OCI-LY1 (cell line): ENCODE results near the gene CD276.

ENCODE experiments used
- CTCF ChIP-seq: fragments of 200-600 bp; sonication (generic), shearing (Covaris generic); IDR thresholded peaks from 2 replicates; pipeline ENCODE4 v1.5.1; 2017; ENCODE audit warnings: mild to moderate bottlenecking, antibody characterized with exemption, low read length, moderate library complexity, mixed read lengths
- EZH2 ChIP-seq: fragments of 200-600 bp; sonication (generic), shearing (Covaris generic); IDR thresholded peaks from 2 replicates; pipeline ENCODE4 v1.8.0; 2017; ENCODE audit warnings: borderline replicate concordance, mixed run types, mild to moderate bottlenecking, antibody characterized with exemption, low read length, moderate library complexity, mixed read lengths

- no peak for TF ChIP-seq CTCF
- TF ChIP-seq EZH2: no peak
Measured at GRCh38 chr15:73709241-73709640, 25.1 kb downstream of the CD276 start.
